NCI-H446 (cell line): ENCODE measurements around the gene SYNPO.

Experiments used
- DNase-seq, 2 experiments: peaks; one replicate each; lab custom pipeline; 2025; lab: John Stamatoyannopoulos, UW

SYNPO gene

GRCh38 chr5:150642567-150642927 is 2.1 kb downstream of the SYNPO start:
- peak in 1 of 2 experiments; percentile 61 for DNase-seq

DNA sequence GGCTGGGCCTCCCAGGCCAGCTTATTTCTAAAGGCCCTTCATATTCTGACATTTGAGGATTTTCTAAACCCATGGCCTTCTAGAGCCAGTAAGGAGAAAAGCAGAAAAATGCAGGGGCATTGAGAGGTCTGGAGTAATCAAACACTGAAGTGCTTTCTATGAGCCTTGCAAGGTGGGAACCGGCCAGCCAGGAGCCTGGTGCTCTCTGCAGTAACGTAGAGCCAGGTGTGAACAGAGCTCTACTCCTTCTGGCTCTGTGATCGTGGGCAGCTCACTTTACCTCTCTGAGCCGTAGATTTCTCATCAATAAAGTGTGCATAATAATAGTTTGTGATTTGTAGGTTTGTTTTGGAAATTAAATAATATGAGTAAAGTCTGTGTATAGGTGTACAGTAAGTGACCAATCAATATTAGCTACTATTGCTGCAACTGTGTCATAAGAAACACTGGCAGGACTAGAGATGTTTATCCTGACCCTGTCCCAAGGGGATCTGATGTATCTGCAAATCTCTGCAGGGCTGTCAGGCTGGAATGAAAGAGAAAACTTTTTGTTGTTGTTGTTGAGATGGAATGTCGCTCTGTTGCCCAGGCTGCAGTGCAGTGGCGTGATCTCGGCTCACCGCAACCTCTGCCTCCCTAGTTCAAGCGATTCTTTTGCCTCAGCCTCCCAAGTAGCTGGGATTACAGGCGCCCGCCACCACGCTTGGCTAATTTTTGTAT is 2.7 kb downstream of the SYNPO start:
- DNase-seq, result no peak

DNA sequence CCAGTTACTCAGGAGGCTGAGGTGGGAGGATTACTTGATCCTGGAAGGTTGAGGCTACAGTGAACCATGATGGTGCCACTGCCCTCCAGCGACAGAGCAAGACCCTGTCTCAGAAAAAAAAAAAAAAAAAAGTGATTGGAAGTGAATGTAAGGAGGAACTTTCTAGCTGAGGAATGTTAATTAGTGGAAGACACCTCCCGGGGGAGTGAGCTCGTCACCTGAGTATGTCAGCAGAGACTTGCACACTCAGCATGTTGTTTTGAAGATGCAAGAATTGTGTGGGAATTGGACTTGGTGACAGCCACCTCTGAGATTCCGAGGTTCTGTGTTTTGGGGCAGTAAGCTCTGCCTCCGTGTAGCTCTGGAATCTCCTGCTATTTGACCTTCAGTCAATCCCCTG is 3.6 kb downstream of the SYNPO start:
- no peak for DNase-seq

DNA sequence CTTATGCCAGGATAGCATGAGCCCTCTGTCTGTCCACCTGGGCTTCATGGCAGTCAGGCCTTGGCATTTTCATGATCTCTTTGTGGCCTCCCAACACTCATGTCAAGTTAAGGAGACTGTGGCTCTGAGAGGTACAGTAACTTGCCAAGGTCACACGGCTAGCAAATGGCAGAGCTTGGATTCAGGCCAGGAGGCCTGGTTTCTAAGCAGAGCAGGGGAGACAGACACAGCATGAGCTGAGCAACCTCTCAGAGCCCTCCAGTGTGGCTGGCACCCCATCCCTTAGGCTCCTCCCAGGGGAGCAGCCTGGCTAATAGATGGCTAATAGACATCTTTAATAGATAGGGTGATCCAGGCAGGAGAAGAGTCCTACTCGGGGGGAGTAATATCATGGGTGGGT is 4.1 kb downstream of the SYNPO start:
- DNase-seq, result peak in 1 of 2 experiments; percentile 54

GRCh38 chr5:150645070-150645700 is 4.7 kb downstream of the SYNPO start:
- DNase-seq, result peak in 1 of 2 experiments; percentile 66

DNA sequence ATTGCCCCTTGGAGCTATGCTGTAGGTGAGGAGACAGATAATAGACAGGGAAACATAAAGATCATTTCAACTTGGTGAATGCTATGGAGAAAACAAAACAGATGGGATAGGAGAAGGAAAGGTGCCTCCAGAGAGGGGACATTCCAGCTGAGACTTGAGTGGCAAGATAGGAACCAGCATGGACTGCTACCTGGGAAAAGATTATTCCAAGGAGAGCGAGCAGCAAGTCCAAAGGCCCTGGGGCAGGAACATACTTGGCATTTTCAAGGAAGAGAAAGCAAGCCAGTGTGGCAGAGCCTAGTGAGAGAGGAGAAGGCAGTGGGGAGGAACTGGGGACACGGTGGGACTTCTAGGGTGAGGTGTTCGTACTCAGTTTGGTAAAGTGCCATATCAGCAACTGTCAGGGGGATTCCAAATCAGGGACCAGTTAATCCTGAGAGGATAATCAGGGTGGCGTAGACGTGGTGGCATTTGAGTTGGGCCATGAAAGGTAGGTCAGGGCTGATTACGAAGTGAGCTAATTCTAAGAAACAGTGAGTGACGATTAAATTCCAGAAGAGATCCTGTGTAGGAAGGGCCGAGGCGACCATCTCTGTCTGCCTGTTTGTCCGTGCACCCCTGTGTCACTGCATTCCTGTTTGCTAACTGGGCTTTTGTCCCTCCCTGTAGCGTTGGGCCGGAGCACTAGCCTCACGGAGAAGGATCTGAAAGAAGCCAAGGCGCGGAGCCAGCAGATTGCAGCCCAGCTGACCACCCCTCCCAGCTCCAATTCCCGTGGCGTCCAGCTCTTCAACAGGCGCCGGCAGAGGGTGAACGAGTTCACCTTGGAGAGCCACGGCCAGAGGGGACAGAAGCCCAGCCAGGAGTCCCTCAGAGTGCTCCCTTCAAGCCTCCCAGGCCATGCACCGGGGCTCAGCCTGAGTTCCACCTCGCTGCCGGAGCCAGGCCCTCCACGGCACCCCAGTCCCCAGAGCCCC is 7.1 kb downstream of the SYNPO start:
- no peak for DNase-seq

DNA sequence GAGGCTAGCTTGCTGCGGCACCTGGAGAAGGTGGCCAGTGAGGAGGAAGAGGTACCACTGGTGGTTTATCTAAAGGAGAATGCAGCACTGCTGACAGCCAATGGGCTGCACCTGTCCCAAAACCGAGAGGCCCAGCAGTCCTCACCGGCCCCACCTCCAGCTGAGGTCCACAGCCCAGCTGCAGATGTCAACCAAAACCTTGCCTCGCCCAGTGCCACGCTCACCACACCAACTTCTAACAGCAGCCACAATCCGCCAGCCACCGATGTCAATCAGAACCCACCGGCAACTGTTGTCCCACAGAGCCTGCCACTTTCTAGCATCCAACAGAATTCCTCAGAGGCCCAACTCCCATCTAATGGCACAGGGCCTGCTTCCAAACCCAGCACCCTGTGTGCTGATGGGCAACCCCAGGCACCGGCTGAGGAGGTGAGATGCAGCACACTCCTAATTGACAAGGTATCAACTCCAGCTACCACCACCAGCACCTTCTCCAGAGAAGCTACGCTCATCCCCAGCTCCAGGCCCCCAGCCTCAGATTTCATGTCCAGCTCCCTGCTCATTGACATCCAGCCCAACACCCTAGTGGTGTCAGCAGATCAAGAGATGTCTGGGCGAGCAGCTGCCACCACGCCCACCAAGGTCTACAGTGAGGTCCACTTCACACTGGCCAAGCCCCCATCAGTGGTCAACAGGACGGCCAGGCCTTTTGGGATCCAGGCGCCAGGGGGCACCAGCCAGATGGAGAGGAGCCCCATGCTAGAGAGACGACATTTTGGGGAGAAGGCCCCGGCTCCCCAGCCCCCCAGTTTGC is 8.0 kb downstream of the SYNPO start:
- no peak for DNase-seq

- no peak for DNase-seq
Observed at GRCh38 chr5:150649108-150650020, 8.9 kb downstream of the SYNPO start.

DNA sequence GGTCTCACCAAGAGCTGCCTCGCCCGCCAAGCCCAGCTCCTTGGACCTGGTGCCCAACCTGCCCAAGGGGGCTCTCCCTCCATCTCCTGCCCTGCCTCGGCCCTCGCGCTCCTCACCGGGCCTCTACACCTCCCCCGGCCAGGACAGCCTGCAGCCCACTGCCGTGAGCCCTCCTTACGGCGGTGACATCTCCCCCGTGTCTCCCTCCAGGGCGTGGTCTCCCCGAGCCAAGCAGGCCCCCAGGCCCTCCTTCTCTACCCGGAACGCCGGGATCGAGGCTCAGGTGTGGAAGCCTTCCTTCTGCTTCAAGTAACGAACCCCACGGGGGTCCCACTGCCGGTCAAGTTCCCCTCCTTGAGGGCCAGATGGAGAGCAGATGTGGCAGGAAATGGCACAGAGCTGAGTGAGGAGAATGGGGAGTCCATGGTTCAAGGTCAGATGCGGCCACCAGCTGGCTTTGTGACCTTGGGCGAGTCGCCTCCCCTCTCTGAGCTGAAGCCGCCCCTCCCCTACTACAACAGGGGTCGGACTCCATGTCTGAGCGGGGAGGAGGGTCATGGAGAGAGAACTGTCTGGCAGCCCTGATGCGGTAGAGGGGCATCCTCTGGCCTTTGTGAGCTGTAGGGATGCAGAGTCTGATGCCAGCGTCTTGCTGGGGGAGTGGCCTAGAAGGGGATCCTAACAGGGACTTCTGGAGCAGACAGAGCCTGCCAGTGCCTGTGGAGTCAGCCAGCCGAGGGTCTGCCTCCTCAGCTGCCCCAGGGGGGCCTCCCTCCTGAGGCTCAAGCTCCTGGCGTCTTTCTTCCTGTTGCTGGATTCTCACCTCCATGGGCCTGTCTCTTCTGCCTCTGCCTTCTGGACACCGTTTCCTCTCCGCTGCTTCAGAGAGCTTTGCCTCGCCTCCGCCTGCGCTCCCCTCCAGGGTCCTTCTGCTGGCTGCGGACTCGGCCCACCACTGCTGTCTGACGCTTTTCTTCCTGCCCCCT is 9.9 kb downstream of the SYNPO start:
- DNase-seq, result no peak

- no peak for DNase-seq
Observed at GRCh38 chr5:150651382-150651781, 10.9 kb downstream of the SYNPO start.

GRCh38 chr5:150651924-150652671 is 11.6 kb downstream of the SYNPO start:
- DNase-seq, result no peak

GRCh38 chr5:150653145-150653761 is 12.8 kb downstream of the SYNPO start:
- DNase-seq, result no peak

DNA sequence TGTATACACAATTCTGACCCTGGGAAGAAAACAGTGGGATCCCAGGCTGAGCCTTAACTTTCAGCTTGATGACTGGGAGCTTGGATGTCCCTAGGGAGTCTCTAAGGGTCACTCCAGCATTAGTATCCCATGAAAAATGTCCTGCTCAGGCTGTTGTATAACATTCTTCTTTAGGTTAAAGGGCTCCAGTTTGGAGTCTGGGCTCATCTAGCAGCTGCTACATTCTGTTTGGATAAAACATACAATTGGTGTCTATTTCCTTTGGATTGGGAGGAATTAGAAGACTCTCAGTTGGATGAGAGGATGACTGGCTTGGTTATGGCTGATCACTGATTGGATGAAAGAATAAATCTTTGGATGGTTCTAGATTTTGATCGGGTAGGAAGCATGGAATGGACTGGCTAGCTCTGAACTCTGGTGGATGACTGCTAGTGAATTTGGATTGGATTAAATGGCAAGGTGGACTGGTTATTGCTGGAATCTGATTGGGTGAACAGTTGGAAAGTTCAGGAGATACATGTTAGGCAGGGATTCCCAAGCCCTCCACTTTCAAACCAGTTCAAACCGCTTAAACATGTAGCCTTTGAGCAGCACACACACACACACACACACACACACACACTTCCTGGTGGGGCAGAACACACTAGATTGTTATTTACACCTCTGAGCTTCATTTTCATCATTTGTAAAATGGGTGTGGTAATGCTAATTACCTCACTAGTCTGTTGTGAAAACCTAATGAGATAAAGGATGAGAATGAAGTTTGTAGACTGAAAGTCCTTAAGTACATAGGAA is 13.5 kb downstream of the SYNPO start:
- DNase-seq, result no peak

DNA sequence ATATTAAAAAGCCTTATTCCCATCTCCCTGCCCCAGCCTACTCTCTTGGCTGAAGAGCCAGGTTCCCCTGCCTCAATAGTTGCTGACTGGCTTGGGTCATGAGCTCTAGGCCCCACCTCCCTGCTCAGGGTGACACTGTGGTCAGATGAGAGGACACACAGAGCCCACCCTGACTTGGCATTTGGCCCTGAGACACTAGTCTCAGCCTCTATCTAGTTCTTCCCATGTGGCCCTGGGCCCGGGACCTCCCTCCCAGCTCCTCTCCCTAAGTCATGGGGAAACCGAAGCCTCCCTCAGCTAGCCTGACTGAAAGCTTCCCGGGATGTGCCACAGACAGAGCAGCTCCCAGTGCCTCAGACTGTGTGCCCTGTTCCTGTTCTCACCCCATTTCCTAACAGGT is 14.8 kb downstream of the SYNPO start:
- no peak for DNase-seq

DNA sequence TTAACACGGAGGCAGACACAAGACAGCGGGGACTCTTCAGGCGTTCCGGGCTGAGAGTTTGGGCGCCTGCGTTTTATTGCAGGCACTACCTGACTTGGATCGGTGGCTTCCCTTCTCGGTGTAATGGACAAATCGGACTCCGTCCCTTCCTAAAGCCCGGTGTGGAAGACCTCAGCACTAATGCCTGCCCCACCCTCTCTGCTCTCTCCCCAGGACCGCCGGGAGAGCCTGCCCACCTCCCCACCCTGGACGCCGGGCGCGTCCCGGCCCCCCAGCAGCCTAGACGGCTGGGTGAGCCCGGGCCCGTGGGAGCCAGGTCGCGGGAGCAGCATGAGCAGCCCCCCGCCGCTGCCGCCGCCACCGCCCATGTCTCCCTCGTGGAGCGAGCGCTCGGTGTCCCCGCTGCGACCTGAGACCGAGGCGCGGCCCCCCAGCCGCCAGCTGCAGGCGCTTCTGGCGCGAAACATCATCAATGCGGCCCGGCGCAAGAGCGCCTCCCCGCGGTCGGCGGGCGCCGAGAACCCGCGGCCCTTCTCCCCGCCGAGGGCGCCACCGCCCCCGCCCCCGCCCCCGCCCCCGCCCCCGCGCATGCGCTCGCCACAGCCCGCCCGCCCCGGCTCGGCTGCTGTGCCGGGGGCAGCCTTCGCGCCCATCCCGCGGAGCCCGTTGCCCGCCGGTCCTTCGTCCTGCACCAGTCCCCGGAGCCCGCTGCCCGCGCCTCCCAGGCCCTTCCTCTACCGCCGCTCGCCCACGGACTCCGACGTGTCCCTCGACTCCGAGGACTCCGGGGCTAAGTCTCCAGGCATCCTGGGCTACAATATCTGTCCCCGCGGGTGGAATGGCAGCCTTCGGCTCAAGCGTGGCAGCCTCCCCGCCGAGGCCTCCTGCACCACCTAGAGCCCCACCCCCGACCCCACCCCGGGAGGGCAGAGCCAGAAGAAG is 16.0 kb downstream of the SYNPO start:
- DNase-seq, result peak; percentile 38 to 86

- DNase-seq, result no peak
Observed at GRCh38 chr5:150658121-150658520, 17.7 kb downstream of the SYNPO start.
